Stimulated activated CD4-positive, alpha-beta T cell treated with anti-CD3 and anti-CD28 coated beads, Interleukin-4, amount 100 ng/mL, for 4 hours (primary cell): ENCODE measurements around the gene CBX1.
"Not testable (repeated sequence)": the region's sequence is repeated elsewhere in the genome, so short reads cannot be mapped to it uniquely, and the experiment has no call there.

Experiments used
- DNase-seq, 2 experiments: peaks; one replicate each; pipeline ENCODE4 v3.0.0-alpha.2; 2020

The CBX1 gene

GRCh38 chr17:48048384-48049126, 52.7 kb downstream of the CBX1 start:
- DNase-seq = peak; percentile 5 to 12

GRCh38 chr17:48047741-48048383, 53.4 kb downstream of the CBX1 start, which contains the start of gene NFE2L1:
NFE2L1 (plus strand) TSS chr17:48048359; CDS start chr17:48051119, 2,760 bp downstream.
- DNase-seq = peak; percentile 92 to 99

- DNase-seq = no peak
Observed at GRCh38 chr17:48047113-48047740, 54.1 kb downstream of the CBX1 start.

GRCh38 chr17:48046296-48046695, 55.0 kb downstream of the CBX1 start:
- DNase-seq = no peak

- no peak for DNase-seq
Observed at GRCh38 chr17:48045316-48046001, 55.8 kb downstream of the CBX1 start.

- no peak for DNase-seq
Observed at GRCh38 chr17:48044851-48045250, 56.4 kb downstream of the CBX1 start.

- DNase-seq = no peak
Observed at GRCh38 chr17:48043176-48043575, 58.1 kb downstream of the CBX1 start.

GRCh38 chr17:48038687-48039086, 62.6 kb downstream of the CBX1 start:
- no peak for DNase-seq

- DNase-seq = no peak
Observed at GRCh38 chr17:48037838-48038323, 63.4 kb downstream of the CBX1 start.

GRCh38 chr17:48037036-48037837, 64.0 kb downstream of the CBX1 start, which contains the start of gene COPZ2:
COPZ2 (minus strand) TSS chr17:48037797; CDS start chr17:48037777, 20 bp downstream.
- peak; percentile 46 to 50 for DNase-seq

- DNase-seq = no peak
Observed at GRCh38 chr17:48036693-48037035, 64.6 kb downstream of the CBX1 start.

GRCh38 chr17:48034734-48035133, 66.5 kb downstream of the CBX1 start:
- DNase-seq = not testable (repeated sequence)

GRCh38 chr17:48031966-48032365, 69.3 kb downstream of the CBX1 start:
- DNase-seq = no peak

- no peak for DNase-seq
Observed at GRCh38 chr17:48030531-48030930, 70.7 kb downstream of the CBX1 start.

- no peak for DNase-seq
Observed at GRCh38 chr17:48028736-48029135, 72.5 kb downstream of the CBX1 start.

- DNase-seq = no peak
Observed at GRCh38 chr17:48027322-48027981, 73.8 kb downstream of the CBX1 start.

GRCh38 chr17:48026502-48027321, 74.6 kb downstream of the CBX1 start:
- DNase-seq = peak; percentile 62 to 64

- no peak for DNase-seq
Observed at GRCh38 chr17:48025904-48026501, 75.3 kb downstream of the CBX1 start.

- peak; percentile 97 to 99 for DNase-seq
Observed at GRCh38 chr17:48025040-48025903, 76.0 kb downstream of the CBX1 start.
